ENCODE data around the gene MYPN.

MYPN gene

GRCh38 chr10:68075550-68076004, 33.7 kb upstream of the MYPN start:
- TF ChIP-seq SIN3A (IDR thresholded peaks at IDR 0.05; ENCODE audit: borderline replicate concordance, insufficient read depth, low read length) (no peak), TAF1 (IDR thresholded peaks at IDR 0.05; ENCODE audit: borderline replicate concordance, insufficient read depth, low read length) (no peak), FOXP2 (optimal IDR thresholded peaks at IDR 0.05; ENCODE audit: borderline replicate concordance, extremely low read depth, extremely low read length, insufficient read depth) (no peak), REST (IDR thresholded peaks at IDR 0.05; ENCODE audit: insufficient read depth in 1 of 2, low read depth in 2 of 2, low read length in 2 of 2) (no peak), POLR2AphosphoS5 (IDR thresholded peaks at IDR 0.05; ENCODE audit: low read depth, low read length) (no peak)

- TF ChIP-seq SIN3A (IDR thresholded peaks at IDR 0.05; ENCODE audit: borderline replicate concordance, insufficient read depth, low read length) (no peak), POLR2AphosphoS5 (IDR thresholded peaks at IDR 0.05; ENCODE audit: low read depth, low read length) (no peak), REST (IDR thresholded peaks at IDR 0.05; ENCODE audit: insufficient read depth in 1 of 2, low read depth in 2 of 2, low read length in 2 of 2) (no peak), FOXP2 (optimal IDR thresholded peaks at IDR 0.05; ENCODE audit: borderline replicate concordance, extremely low read depth, extremely low read length, insufficient read depth) (no peak), TAF1 (IDR thresholded peaks at IDR 0.05; ENCODE audit: borderline replicate concordance, insufficient read depth, low read length) (no peak)
Observed at GRCh38 chr10:68077026-68077425, 32.3 kb upstream of the MYPN start.

DNA sequence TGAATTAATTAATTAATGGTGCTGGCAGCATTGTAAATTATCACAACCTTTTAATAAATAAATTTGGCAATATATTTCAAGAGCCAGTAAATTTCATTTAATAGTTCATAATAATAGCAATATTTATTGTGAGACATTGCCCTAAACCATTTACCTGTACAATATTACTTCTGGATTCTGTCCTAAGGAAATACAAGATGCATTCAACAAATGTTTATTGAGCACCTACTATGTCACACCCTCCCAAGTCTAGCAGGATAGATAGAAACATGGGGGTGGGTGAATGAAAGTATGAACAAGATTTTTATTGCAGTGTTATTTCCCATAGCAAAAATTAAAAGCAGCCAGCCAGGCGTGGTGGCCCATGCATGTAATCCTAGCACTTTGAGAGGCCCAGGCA, 29.9 kb upstream of the MYPN start:
- no peak for TF ChIP-seq REST (IDR thresholded peaks at IDR 0.05; ENCODE audit: insufficient read depth in 1 of 2, low read depth in 2 of 2, low read length in 2 of 2)
- no peak for TF ChIP-seq POLR2AphosphoS5 (IDR thresholded peaks at IDR 0.05; ENCODE audit: low read depth, low read length)
- no peak for TF ChIP-seq SIN3A (IDR thresholded peaks at IDR 0.05; ENCODE audit: borderline replicate concordance, insufficient read depth, low read length)
- no peak for TF ChIP-seq TAF1 (IDR thresholded peaks at IDR 0.05; ENCODE audit: borderline replicate concordance, insufficient read depth, low read length)
- TF ChIP-seq FOXP2 (optimal IDR thresholded peaks at IDR 0.05; ENCODE audit: borderline replicate concordance, extremely low read depth, extremely low read length, insufficient read depth) = no peak

DNA sequence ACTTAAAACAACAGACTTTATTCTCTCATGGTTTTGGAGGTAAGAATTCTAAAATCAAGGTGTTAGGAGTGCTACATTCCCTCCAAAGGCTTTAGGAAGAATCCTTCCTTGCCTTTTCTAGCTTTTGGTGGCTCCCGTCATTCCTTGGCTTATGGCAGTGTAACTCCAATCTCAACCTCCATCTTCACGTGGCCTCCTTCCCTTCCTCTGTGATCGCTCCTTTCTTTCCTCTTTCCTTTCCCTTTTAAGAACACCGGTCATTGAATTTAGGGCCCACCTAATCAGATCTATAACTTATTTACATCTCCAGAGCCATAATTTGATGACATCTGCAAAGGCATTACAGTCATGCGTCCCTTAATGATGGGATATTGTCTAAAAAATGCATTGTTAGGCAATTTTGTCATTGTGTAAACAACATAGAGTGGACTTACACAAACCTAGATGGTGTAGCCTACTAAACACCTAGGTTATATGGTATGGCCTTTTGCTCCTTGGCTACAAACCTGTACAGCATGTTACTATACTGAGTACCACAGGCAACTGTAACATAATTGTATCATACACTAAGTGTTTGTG, 28.3 kb upstream of the MYPN start:
- TF ChIP-seq REST (IDR thresholded peaks at IDR 0.05; ENCODE audit: insufficient read depth in 1 of 2, low read depth in 2 of 2, low read length in 2 of 2) (no peak), SIN3A (IDR thresholded peaks at IDR 0.05; ENCODE audit: borderline replicate concordance, insufficient read depth, low read length) (no peak), FOXP2 (optimal IDR thresholded peaks at IDR 0.05; ENCODE audit: borderline replicate concordance, extremely low read depth, extremely low read length, insufficient read depth) (no peak), POLR2AphosphoS5 (IDR thresholded peaks at IDR 0.05; ENCODE audit: low read depth, low read length) (no peak), TAF1 (IDR thresholded peaks at IDR 0.05; ENCODE audit: borderline replicate concordance, insufficient read depth, low read length) (no peak)
